K562 treated with DMSO at 1 percent for 24 hours (cell line): ENCODE results near the gene RBM33. TPM values are rescaled to one million over a fixed set of nuclear protein-coding genes. Genes with fewer than 3 reads are reported as not detected.

ENCODE experiments used
- total RNA-seq: library from RNA; unstranded; fragments of 300-600 nt; gene quantifications from 2 replicates; pipeline ENCODE4 v1.2.3, GENCODE V29; 2022; ENCODE audit warnings: low read depth; ENCODE audit not compliant: insufficient read depth

The RBM33 gene, protein sequence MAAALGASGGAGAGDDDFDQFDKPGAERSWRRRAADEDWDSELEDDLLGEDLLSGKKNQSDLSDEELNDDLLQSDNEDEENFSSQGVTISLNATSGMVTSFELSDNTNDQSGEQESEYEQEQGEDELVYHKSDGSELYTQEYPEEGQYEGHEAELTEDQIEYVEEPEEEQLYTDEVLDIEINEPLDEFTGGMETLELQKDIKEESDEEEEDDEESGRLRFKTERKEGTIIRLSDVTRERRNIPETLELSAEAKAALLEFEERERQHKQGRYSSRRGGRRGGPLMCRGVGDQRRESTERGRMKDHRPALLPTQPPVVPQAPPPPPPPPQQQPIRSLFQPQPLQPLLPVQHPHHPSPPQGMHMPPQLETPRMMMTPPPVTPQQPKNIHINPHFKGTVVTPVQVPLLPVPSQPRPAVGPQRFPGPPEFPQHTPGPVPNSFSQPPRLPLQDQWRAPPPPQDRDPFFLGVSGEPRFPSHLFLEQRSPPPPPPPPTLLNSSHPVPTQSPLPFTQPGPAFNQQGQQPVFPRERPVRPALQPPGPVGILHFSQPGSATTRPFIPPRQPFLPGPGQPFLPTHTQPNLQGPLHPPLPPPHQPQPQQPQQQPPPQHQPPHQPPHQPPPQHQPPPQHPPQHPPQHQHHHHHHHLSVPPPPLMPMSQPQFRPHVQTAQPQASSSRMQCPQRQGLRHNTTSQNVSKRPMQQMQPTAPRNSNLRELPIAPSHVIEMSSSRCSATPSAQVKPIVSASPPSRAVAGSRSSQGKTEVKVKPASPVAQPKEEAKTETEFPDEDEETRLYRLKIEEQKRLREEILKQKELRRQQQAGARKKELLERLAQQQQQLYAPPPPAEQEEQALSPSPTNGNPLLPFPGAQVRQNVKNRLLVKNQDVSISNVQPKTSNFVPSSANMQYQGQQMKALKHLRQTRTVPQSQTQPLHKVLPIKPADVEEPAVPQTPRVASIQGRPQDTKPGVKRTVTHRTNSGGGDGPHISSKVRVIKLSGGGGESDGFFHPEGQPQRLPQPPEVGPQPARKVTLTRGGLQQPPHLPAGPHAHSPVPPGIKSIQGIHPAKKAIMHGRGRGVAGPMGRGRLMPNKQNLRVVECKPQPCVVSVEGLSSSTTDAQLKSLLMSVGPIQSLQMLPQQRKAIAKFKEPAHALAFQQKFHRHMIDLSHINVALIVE
- 28.7 and 38.8 TPM in 2 replicates for total RNA-seq

DNA sequence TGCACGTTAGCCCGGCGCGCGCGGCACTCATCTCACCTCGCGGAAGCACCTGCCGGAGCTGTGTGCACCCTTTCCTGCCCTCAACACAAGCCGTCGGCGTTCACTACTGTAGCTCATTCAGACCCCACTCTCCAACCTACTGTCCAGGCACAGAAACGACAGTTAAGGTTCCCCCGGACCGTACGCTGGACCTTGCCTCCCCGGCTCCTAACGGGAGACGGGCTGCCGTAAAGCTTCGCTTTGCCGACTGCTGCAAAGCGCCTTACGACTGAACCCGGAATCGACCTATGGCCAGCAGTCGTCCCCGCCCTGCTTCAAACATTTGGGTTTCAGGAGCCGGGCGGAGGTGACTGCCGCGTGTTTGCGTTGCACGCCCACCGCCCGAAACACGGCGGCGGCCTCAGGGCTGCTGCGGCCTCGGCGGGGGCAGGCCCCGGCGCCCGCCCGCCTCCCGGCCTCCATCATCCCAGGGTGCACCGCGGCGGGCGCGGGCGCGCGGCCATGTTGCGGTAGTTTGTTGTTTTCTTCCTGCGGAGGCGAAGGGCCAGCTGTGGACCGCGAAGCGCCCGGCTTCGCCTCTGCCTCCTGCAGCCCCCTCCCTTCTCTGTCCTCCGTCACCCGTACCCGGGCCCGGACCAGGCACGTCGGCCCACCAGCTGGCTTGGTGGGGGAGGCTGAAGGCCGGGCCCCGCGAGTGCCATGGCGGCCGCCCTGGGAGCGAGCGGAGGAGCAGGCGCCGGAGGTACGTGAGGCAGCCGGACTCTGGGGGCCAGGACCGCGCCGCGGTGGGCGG is at the start of gene RBM33:
Gene RBM33 (plus strand): TSS at position 484 of the 793 bp plus-strand sequence. CDS start 216 bp downstream, at position 700.

DNA sequence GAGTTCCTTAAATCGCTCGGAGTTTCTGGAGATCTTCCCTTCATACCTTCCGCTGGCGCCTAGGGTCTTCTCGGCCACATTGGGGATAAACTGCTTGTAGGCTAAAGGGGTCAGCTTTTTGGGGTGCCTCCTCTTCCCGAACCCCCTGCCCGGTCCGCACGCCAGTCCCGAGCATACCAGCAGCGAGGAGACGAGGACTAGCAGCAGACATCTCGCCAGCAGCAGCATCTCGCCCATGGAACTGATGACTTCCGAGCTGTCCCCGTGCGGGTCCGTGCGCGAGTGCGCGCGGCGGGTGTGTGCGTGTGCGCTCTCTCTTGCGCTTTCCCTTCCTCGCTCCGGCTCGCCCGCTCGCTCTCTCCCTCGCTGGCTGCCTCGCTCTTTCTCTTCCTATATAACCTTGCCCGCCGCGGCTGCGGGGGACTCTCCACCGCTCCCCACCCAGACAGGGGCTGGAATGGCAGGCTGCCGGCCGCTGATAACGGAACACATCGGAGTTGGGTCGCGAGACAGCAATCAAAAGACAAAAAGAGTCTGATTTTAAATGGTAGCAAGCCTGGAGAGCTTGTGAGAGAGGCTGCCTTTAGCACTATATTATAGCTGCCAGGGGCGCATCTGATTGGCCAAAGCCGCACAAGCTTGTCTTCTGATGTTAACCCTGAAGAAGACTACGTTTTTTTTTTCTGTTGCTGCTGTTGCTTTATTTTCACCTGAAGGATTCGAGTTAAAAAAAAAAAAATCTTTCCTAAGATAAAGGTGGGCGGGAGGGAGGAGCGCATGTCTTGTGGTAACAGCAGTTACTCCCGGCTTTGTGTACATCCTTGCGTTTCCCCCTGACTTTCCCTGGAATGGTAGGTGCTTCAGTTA is 167.7 kb downstream of the RBM33 start, which contains the start of gene SHH:
Gene SHH (minus strand): TSS at position 569 of the 867 bp plus-strand sequence. CDS start 341 bp downstream, at position 228.

Other genes starting within 250 kb of the RBM33 start
- gene EN2, start 186.5 kb upstream of the RBM33 start, total RNA-seq = not detected in 2 replicates
- gene CNPY1, start 98.1 kb upstream of the RBM33 start, total RNA-seq = not detected in 2 replicates
- 0.13 TPM in 1 of 2 replicates, not detected in the other for gene SHH, start 167.8 kb downstream of the RBM33 start, total RNA-seq